GM19468 (cell line): Measurements from ENCODE around the gene TOX2.
"Not testable (repeated sequence)": the region's sequence is repeated elsewhere in the genome, so short reads cannot be mapped to it uniquely, and the experiment has no call there.

Source experiments
- ATAC-seq: cut with Tn5 transposase; IDR thresholded peaks from one replicate; pipeline ENCODE4 v1.9.1; 2021; ENCODE audit warnings: mild to moderate bottlenecking, moderate library complexity, moderate number of reproducible peaks; ENCODE audit not compliant: unreplicated experiment; ENCODE audit errors: extremely low read depth

Gene TOX2

DNA sequence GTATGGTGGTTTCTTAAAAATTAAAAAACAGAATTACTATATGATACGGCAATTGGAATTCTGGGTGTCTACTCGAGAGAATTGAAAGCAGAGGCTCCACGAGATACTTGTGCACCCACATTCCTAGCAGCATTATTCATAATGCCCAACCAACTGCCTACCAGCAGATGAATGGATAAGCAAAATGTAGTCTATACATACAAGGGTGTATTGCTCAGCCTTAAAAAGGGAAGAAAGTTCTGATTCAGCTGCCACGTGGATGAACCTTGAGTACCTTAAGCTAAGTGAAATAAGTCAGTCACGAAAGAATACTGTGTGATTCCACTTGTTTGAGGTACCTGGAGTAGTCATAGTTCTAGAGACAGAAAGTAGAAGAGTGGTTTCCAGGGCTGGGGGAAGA is 130.1 kb downstream of the TOX2 start:
- not testable (repeated sequence) for ATAC-seq

DNA sequence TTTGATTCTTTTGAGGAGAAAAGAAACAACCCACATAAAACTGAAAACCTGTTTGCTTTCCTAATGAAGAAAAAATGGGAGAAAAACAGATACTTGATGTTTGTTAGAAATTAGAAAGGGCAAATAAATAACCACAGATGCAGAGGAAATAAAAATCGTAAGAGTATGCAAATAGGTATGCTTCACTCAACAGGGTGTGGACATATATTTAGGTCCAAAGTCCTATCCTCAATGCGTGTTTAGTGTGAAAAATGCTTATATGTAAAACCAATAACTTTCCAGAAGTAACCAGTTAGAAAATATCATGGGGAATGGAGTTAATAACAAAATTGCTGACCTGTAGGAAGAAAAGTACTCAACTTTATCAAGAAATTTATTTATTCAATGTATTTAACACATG is 135.7 kb downstream of the TOX2 start:
- no peak for ATAC-seq

DNA sequence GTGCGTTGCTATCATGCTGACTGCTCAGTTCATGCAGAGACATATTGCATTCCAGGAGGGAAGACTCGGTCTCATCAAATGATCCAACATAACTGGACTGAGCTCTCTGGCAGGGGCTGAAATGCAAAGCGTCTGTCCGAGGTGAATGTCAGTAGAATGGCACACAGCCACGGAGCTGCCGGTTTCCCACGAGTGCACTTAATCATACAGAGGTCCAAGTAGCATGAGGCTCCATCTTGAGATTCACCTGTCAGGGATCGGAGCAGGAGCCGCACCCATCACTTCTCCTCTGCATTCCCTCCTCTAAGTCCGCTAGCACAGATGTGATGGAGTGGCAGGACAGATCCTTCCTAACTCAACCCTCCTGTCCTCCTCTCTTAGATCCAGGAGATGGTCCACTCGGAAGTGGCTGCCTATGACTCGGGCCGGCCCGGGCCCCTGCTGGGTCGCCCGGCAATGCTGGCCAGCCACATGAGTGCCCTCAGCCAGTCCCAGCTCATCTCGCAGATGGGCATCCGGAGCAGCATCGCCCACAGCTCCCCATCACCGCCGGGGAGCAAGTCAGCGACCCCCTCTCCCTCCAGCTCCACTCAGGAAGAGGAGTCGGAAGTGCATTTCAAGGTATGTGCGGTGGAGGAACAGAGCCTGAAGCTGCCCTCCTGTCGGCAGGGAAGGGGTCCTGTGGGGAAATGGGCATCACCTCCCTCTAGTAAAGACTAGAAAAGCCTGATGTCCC is 136.4 kb downstream of the TOX2 start:
- no peak for ATAC-seq

DNA sequence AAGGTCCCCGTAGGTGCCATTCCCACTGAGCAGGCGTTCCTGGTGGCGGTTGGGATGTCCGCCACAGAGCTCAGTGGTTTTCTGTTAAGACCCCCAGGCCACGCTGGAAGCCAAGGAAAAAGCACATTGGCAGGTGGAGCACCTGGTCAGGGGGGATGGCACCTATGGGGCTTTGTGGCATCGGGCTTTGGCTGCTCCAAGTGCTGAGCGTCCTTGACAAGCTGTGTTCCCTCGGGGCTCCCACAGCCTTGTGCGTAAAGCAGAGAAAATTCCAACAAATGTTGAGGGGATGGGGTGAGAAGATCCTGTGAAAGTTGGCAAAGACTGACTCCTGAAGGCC is 137.0 kb downstream of the TOX2 start:
- ATAC-seq: no peak

DNA sequence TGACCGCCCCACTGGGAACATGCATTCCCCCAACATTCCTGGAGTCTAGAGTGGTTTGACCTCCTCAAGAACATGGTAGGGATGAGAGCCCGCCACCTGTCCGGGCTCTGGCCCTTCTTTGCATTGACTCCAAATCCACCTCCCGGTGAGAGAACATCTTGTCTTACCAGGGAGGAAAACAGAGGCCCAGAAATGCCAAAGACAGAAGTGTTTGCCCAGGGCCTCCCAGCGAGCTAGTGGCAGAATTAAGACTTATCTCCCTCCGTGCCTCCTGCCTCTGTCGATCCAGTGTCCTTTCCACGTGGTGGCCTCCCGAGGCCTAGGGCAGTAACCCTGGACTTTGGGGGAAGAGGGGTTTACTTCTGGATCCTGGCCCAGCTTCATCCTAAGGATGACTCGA is 137.5 kb downstream of the TOX2 start:
- ATAC-seq: no peak

DNA sequence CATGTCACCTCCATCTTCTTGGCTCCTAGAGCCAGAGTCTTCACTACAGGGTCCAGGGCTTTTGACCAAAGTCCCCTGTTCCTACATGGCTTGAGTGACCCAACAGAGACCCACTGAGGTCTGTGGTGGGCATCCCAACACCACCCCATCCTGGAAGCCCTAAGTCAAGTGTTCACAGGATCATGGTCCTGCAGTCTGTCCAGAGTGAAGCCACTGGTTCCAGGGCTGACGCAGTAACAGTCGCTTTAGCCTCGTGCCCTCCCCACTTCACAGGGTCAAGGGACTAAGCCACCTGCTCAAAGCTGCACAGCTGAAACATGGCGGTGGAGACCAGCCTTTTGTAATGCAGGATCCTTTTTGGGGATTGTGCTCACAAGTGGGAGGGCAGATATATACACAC is 138.4 kb downstream of the TOX2 start:
- no peak for ATAC-seq

DNA sequence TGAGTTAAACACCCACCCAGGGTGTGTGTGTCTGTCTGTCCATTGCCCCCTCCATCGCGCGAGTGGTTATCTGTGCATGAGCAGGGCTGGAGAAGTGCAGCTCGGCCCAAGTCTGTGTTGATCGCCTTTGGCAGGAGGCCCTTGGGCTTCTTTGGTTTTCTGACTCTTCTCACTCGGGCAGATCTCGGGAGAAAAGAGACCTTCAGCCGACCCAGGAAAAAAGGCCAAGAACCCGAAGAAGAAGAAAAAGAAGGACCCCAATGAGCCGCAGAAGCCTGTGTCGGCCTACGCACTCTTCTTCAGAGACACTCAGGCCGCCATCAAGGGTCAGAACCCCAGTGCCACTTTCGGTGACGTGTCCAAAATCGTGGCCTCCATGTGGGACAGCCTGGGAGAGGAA is 139.5 kb downstream of the TOX2 start:
- ATAC-seq: no peak

DNA sequence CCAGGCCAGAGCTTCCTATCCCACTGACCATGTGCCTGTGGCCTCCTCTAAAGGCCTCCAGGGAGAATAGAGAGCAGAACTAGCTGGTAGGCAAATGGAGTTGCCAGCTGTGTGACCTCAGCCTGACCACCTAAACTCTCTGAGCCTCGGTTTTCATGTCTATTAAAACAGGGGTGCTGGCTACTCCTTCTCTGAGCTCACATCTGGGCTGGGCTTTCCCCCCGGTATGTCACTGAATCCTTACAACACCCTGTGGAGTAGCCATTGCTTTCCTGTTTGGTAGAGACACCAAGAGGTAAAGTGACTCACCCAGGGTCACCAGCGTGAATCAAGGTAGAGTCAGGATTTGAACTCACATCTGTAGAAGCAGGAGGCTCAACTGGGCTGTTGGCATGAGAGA is 140.2 kb downstream of the TOX2 start:
- ATAC-seq: no peak

DNA sequence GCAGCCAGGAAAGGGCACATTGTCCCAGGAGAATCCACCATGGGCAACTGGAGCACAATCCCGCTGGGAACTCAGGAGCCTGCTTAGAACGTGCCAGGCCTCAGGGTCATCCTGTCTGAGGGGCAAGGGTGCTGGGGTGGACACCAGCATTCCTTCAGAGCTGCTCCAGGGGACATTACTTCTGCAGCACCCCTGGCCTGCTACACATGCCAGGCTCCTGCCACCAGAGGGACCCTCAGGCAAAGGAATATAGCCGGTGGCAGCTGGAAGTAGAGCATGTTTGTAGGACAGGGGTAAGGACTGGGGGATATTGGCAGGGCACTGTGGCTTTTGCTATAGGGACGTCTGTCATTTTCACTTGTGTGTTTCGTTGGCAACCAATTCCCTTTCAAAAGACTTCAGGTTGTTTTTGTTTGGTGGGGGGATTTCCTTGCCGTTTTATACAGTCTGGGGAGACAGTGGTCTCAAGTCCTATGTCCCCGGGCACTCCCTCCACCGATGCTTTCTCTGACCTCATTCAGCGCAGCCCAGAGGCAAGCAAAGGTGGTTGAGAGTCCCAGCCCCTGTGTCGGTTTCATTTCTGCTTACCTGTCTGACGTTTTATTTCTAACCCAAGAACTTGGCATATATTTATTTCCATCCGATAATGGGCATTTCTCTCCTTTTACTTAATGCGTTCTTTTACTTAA is 141.5 kb downstream of the TOX2 start:
- ATAC-seq: no peak

DNA sequence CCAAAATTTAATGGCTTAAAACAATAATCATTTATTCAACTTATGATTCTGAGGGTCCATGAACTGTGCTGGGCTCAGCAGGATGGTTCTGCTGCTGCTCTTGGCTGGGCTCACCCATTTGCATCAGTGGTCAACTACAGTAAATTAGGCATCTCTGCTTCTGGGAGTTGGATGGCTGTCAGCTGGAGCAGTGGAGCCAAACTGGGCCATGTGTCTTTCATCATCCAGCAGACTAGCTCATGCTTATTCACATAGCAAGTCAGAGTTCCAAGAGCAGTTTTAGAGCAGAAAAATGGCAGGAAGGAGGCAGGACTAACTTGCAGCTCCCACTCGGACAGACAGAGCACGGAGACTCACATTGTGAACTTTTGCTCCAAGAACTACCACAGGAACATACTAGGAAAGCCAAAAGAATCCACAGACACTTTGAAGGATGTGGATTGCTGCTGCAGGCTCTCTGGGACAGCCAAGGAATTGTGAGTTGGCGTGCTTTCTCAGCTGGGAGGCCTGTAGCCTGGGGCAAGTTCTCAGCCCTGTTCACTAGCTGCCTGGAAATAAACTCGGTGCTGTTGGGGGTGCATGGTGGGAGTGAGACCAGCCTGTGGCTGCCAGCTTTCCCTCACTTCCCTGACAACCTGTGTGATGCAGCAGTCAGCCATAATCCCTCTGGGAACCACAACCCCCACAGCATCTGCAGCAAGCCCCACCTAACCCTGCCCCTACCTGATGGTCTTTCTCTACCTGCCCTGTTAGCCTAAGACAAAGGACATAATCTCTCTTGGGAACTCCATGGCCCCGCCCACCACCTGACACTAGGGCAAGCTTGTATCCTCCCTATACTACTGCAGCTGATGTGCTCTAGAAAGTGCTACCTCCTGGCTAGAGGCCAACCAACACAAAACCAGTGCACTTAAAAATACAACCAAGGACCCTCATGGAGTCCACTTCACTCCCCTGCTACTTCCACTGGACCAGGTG is 143.3 kb downstream of the TOX2 start:
- no peak for ATAC-seq

DNA sequence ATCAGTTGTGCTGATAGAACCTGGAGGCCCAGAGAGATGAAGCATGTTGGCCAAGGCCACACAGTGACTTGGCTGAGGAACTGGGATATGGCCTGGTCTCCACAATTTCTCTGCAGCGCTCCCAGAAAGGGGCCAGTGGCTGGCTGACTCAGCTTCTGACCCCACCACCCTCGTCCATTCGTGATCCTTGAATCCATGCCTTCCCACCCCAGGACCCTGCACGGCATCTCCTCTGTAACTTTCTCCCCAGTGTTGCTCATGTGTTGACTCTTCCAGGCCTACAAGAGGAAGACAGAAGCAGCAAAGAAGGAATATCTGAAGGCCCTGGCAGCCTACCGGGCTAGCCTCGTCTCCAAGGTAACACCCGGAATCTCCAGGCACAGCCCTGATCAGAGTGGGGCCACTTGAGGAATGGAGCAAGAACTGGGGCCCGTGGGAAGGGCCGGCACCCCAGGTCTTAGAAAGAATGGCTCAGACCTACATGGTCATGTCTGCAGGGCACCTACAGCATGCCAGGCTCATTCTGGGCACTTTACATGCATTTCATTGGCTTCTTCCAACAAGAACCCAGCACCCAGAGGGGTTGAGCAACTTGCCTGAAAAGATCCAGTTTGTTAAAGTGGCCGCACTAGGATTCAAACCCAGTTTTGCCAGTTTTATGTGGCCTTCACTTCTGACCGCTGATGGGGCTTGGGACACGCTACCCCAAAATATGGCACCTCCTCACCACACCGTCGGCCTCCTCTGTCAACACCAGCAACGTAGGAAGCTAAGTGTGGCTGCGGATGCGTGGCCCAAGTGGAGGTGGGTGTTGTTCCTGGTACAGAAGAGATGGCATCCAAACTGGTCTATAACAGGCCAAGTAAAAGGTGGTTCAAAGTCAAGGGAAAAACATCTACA is 150.1 kb downstream of the TOX2 start:
- no peak for ATAC-seq

DNA sequence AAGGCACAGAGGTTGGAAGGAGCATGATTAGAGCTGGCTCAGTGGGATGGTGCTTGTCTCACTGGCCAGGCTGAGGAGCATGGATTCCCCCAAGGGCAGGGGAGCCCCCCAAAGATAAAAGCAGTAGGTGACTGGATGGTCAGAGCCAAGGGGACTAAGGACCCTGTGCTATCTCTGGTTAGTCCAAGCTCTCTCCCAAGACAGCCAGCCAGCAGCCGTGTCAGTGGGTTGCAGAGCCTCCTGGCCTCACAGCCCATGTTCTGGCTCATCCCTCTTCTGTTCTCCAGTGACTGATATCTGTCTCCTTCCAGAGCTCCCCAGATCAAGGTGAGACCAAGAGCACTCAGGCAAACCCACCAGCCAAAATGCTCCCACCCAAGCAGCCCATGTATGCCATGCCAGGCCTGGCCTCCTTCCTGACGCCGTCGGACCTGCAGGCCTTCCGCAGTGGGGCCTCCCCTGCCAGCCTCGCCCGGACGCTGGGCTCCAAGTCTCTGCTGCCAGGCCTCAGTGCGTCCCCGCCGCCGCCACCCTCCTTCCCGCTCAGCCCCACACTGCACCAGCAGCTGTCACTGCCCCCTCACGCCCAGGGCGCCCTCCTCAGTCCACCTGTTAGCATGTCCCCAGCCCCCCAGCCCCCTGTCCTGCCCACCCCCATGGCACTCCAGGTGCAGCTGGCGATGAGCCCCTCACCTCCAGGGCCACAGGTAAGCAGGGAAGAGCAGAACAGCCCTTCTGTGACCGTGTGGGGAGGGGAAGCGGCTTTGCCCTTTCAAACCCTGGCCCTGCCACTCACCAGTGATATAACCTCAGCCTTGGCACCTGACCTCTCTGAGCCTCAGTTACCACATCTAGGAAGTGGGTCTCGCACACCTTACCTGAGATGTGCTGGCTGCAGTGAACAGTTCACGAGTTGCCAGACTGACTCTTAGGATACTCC is 151.0 kb downstream of the TOX2 start:
- no peak for ATAC-seq

DNA sequence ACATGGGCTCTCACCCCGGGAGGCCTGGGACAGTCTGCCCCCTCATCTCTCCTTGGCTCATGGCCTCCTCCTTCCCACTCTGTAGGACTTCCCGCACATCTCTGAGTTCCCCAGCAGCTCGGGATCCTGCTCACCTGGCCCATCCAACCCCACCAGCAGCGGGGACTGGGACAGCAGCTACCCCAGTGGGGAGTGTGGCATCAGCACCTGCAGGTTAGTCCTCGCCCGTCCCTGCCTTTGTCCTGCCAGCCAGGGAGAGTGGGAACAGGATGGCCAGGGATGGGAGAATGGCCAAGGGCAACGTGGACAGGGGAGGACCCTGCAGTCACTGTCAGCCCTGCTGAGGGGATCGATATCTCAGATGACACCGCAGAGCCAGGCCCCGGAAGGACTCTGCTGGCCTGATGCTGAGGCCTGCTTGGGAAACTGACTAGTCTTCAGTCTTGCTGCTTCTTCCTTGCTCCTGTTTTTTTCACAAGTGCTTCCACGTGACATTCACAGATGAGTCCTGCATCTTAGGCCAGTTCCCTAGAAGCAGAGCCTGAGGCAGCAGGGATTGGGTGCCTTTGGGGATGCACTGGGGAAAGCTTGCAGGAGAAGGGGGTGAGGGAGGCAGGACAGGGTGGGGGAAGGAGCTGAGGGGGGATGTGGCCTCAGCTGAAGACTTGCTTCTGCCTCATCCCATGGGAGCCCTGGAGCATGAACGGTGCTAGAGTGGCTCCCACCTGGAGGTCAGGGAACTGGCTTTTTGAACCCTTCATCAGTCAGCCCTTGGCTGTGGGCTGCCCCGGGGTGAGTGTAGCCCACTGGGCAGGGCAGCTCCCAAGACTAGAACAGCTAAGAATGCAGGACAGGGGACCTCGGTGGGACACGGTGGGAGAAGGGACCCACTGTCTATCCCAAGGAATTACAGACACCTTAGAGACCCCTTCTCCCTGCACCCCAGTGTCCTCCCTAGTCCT is 152.3 kb downstream of the TOX2 start:
- ATAC-seq: no peak

DNA sequence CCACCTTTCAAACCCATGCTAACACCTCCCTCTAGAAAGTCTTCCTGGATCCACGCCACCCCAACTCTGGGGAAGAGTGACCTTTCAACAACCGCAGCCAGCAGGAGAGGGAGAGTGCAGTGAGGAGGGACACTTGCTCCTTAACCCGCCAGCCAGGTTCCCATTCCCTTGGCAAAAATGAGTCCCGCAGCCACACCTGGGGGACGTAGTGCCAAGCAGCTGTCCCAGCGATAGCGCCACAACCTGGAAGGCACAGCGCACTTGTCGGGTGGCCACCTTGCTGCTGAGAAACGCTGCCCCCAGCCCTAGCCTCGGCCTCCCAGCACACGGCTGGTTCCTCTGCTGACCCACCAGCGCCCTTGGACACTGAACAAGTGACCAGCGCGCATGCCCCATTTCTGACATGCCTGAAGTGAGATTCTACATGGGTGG is 153.0 kb downstream of the TOX2 start:
- ATAC-seq: no peak

DNA sequence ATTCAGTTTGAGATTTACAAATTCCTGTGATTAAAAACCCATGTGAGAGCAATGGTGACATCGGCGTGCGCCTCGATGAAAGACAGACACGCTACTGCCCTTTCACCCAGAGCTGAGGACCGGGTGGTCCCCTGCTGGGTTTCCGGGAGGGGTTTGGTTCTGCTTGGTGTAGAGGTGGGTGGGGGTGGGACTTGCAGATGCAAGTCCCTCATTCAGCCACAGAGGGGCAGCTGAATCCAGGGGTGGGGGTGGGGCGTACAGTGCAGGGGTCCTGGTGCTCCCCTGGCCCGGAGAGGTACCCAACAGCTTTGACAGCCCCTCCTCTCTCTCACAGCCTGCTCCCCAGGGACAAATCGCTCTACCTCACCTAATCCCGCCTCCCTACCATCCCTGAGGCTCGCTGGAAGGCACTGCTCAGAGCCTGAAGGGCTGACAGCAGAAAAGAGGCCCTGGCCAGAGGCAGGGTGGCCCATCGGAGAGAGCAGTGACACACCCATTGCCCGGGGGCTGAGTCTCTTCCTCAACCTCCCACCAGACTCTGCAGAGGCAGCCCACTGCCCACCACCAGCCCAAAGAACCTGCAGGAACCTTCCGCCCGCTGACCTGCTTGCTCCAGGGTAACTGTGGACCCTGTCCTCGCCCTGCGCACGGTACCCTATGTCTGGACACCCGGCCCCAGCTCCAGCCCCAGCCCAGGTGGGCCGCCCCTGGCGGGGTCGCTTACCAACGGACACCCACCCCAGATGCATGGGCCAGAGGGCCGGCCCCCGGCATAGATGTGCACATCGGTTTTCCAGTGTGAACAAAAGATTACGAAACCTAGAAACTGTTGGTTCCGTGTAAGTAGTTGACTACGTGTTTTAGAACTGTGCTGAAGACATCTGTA is 153.9 kb downstream of the TOX2 start:
- ATAC-seq: no peak

DNA sequence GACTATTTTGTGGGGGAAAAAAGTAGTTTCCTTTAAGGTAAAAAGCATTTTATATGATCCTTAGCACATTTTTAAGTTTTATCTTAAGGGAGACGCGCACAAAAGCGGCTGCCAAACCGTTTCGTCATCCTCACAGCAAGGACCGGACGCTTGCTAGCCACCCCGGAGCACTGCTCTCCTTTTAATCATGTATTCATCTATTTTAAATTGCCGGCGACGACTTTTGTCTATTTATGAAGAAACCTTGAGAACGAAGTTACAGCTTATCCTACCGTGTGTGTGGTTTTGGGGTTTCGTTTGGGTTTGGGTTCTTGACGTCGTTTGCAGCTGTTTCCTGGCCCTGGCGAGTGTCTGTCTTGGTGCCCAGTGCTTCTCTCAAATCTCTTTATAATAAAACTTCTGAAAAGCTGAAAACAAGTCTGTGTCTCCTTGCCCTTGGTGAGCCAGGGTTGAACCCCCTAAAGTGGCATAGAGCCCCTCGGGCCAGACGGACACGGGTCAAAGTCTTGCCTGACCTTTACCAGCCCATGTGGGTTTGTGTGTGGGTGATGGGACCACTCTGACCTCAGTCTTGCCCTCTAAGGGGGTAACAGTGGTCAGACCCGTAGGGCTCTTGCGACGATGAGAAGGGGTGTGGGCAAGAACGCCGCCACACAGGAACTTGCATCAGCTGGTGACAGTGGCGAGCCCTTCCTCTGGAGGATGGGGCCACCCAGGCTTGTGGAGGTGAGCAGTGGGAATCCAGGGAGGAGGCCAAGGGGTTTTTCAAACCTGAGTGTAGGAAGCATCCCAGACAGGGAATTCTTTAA is 154.8 kb downstream of the TOX2 start:
- peak; percentile 16 for ATAC-seq
